ENCODE measurements around the gene GPATCH2. TPM values are rescaled to one million over a fixed set of nuclear protein-coding genes. Genes with fewer than 3 reads are reported as not detected.

GPATCH2 gene
- total RNA-seq, 1 experiment from 2014 or later = 11.3 TPM

DNA sequence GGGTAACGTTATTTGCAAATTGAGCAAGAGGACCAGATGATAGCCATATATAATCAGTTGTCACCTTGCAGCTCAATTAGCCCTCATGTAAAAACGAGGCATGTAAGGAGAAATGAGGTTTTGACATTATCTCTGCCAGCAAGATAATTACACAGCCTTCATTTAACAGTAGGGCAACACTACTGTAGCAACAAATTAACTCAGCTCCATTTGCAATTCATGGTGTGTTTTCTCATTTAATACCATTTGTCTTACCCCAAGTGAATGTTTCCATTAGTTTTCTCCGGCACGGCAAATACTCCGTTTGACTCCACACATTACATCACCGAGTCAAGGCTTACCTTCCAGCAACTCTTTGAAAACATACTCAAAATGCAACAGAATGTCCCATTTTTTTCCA, 66.7 kb downstream of the GPATCH2 start:
- no peaks in the 10 kb centered on the region for H3K79me2 ChIP-seq (ENCODE audit: insufficient read depth, low read length)
- no peak overlapping the region for H2AFZ ChIP-seq (ENCODE audit: low read depth, low read length, poor library complexity, severe bottlenecking)
- H3K36me3 ChIP-seq (ENCODE audit: control insufficient read depth in 1 of 2, insufficient read depth in 2 of 2, low read length in 2 of 2) = no peaks in the 10 kb centered on the region
- no peaks in the 10 kb centered on the region for H3K9me2 ChIP-seq (ENCODE audit: insufficient read depth)
- ATAC-seq (no peak), DNase-seq (ENCODE audit: low read depth, low spot score) (no peak)
- H3K4me2 ChIP-seq (ENCODE audit: low read length) = no peak overlapping the region
- TF ChIP-seq, protein P1, sequence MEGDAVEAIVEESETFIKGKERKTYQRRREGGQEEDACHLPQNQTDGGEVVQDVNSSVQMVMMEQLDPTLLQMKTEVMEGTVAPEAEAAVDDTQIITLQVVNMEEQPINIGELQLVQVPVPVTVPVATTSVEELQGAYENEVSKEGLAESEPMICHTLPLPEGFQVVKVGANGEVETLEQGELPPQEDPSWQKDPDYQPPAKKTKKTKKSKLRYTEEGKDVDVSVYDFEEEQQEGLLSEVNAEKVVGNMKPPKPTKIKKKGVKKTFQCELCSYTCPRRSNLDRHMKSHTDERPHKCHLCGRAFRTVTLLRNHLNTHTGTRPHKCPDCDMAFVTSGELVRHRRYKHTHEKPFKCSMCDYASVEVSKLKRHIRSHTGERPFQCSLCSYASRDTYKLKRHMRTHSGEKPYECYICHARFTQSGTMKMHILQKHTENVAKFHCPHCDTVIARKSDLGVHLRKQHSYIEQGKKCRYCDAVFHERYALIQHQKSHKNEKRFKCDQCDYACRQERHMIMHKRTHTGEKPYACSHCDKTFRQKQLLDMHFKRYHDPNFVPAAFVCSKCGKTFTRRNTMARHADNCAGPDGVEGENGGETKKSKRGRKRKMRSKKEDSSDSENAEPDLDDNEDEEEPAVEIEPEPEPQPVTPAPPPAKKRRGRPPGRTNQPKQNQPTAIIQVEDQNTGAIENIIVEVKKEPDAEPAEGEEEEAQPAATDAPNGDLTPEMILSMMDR (IDR thresholded peaks at IDR 0.05 in 2 of 3, conservative IDR thresholded peaks at IDR 0.05 in 1 of 3; ENCODE audit: borderline replicate concordance in 1 of 3, insufficient read depth in 1 of 3, low read depth in 2 of 3, low read length in 2 of 3) = no peak
- no peak overlapping the region for H3K4me3 ChIP-seq (replicated peaks in 1 of 2; ENCODE audit: low read depth in 1 of 2, low read length in 2 of 2)
- H3K9ac ChIP-seq (ENCODE audit: low read length) = no peak overlapping the region
- no TSS peak for BruUV-seq (replicated peaks)
- ChIA-PET POLR2A (no interaction called here), RAD21 (ENCODE audit: low non-redundant PET in 1 of 2, low total read pairs in 2 of 2, uncharacterized antibody in 2 of 2, unreplicated experiment in 2 of 2) (no interaction called here), CTCF (no interaction called here)
- H3K27ac ChIP-seq (ENCODE audit: low read depth, low read length) = no peak overlapping the region
- intact Hi-C loops (cut with micrococcal nuclease) = no loop called here
- no peaks in the 10 kb centered on the region for H3K27me3 ChIP-seq (ENCODE audit: insufficient read depth, low read length)
- H4K20me1 ChIP-seq (ENCODE audit: insufficient read depth) = no peaks in the 10 kb centered on the region
- H3K9me3 ChIP-seq (ENCODE audit: control insufficient read depth in 1 of 2, insufficient read depth in 1 of 2, low read depth in 1 of 2, low read length in 2 of 2) = no peaks in the 10 kb centered on the region
- H3K4me1 ChIP-seq (ENCODE audit: control insufficient read depth in 1 of 2, insufficient read depth in 2 of 2, low read length in 2 of 2) = peaks cover 0 to 9% of the 10 kb centered on the region in 2 experiments; a peak in 2 of 4 replicates

DNA sequence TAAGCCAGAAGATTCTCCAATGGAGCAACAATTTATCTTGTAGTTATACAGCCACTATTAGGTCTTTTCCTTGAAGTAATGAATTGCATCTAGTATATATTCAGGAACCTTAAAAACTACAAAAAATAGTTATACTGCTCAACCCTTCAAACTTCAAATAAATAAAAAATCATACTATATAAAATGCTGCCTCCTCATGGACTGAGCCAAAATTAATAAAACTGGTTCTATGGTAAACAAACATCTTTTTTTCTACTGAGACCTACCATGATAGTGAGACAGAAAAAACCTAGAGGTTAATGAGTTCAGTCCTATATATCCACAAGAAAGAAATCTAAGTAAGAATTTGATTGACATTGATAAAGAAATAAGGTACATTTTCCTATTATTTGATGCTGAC, 67.7 kb downstream of the GPATCH2 start:
- Histone ChIP-seq H3K36me3 (ENCODE audit: control insufficient read depth in 1 of 2, insufficient read depth in 2 of 2, low read length in 2 of 2) (no peaks in the 10 kb centered on the region), H3K4me2 (ENCODE audit: low read length) (peak overlapping the region; percentile 6; the same call in 1 of the 2 replicates), H3K9me3 (ENCODE audit: control insufficient read depth in 1 of 2, insufficient read depth in 1 of 2, low read depth in 1 of 2, low read length in 2 of 2) (no peaks in the 10 kb centered on the region), H3K9me2 (ENCODE audit: insufficient read depth) (no peaks in the 10 kb centered on the region), H3K4me1 (ENCODE audit: control insufficient read depth in 1 of 2, insufficient read depth in 2 of 2, low read length in 2 of 2) (peaks cover 0 to 9% of the 10 kb centered on the region in 2 experiments; a peak in 2 of 4 replicates), H4K20me1 (ENCODE audit: insufficient read depth) (no peaks in the 10 kb centered on the region), H2AFZ (ENCODE audit: low read depth, low read length, poor library complexity, severe bottlenecking) (no peak overlapping the region), H3K9ac (ENCODE audit: low read length) (no peak overlapping the region), H3K27me3 (ENCODE audit: insufficient read depth, low read length) (no peaks in the 10 kb centered on the region), H3K79me2 (ENCODE audit: insufficient read depth, low read length) (no peaks in the 10 kb centered on the region), H3K4me3 (replicated peaks in 1 of 2; ENCODE audit: low read depth in 1 of 2, low read length in 2 of 2) (no peak overlapping the region), H3K27ac (ENCODE audit: low read depth, low read length) (no peak overlapping the region)
- no peak for DNase-seq (ENCODE audit: low read depth, low spot score)
- TF ChIP-seq, protein P2, sequence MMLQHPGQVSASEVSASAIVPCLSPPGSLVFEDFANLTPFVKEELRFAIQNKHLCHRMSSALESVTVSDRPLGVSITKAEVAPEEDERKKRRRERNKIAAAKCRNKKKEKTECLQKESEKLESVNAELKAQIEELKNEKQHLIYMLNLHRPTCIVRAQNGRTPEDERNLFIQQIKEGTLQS (IDR thresholded peaks at IDR 0.05) = no peak
- no peak for TF ChIP-seq SP1 (IDR thresholded peaks at IDR 0.05; ENCODE audit: low read depth)
- TF ChIP-seq SIN3A (IDR thresholded peaks at IDR 0.05; ENCODE audit: low read depth) = no peak
- TF ChIP-seq POLR2A (IDR thresholded peaks at IDR 0.05; ENCODE audit: borderline replicate concordance, extremely low read depth, insufficient read depth, insufficient read length) = no peak
- TF ChIP-seq, protein P3, sequence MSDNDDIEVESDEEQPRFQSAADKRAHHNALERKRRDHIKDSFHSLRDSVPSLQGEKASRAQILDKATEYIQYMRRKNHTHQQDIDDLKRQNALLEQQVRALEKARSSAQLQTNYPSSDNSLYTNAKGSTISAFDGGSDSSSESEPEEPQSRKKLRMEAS (IDR thresholded peaks at IDR 0.05) = no peak
- TF ChIP-seq CBX3 (IDR thresholded peaks at IDR 0.05; ENCODE audit: low read depth) = no peak
- TF ChIP-seq RAD21 (IDR thresholded peaks at IDR 0.05; ENCODE audit: low read depth) = no peak
- TF ChIP-seq YY1 (IDR thresholded peaks at IDR 0.05; ENCODE audit: extremely low read depth, insufficient replicate concordance, low read depth, low read length) = no peak
- TF ChIP-seq EZH2phosphoT487 (IDR thresholded peaks at IDR 0.05; ENCODE audit: borderline replicate concordance) = no peak
- no peak for TF ChIP-seq EZH2 (IDR thresholded peaks at IDR 0.05)
- no peak for TF ChIP-seq ZFX (IDR thresholded peaks at IDR 0.05)
- no peak for TF ChIP-seq EGR1 (IDR thresholded peaks at IDR 0.05; ENCODE audit: low read depth)
- BruUV-seq (replicated peaks) = no TSS peak
- ATAC-seq = no peak
- CTCF ChIA-PET = no interaction called here
- POLR2A ChIA-PET = no interaction called here
- RAD21 ChIA-PET (ENCODE audit: low non-redundant PET in 1 of 2, low total read pairs in 2 of 2, uncharacterized antibody in 2 of 2, unreplicated experiment in 2 of 2) = no interaction called here
- intact Hi-C loops (cut with micrococcal nuclease) = no loop called here
